Endothelial cell (in vitro differentiated cells): ENCODE measurements around the gene TMEM87A. TPM values are rescaled to one million over a fixed set of nuclear protein-coding genes. Genes with fewer than 3 reads are reported as not detected.
"Not testable (repeated sequence)": the region's sequence is repeated elsewhere in the genome, so short reads cannot be mapped to it uniquely, and the experiment has no call there.

Source experiments
- DNase-seq: peaks from one replicate; pipeline ENCODE4 v3.0.0; 2021; ENCODE audit warnings: low spot score
- H3K27ac Mint-ChIP-seq: one replicate; pipeline ENCODE4 v1.8.0; 2021; ENCODE audit warnings: mixed read lengths, inconsistent platforms; ENCODE audit not compliant: unreplicated experiment
- H3K27me3 Mint-ChIP-seq: one replicate; pipeline ENCODE4 v1.8.0; 2021; ENCODE audit warnings: mild to moderate bottlenecking, moderate library complexity, mixed read lengths, inconsistent platforms; ENCODE audit not compliant: unreplicated experiment
- H3K36me3 Mint-ChIP-seq: one replicate; pipeline ENCODE4 v1.8.0; 2021; ENCODE audit warnings: mild to moderate bottlenecking, low read depth, mixed read lengths, inconsistent platforms; ENCODE audit not compliant: unreplicated experiment
- H3K4me1 Mint-ChIP-seq: one replicate; pipeline ENCODE4 v1.8.0; 2021; ENCODE audit warnings: mild to moderate bottlenecking, mixed read lengths, inconsistent platforms; ENCODE audit not compliant: unreplicated experiment
- H3K4me3 Mint-ChIP-seq: one replicate; pipeline ENCODE4 v1.8.0; 2021; ENCODE audit warnings: mild to moderate bottlenecking, mixed read lengths, inconsistent platforms; ENCODE audit not compliant: unreplicated experiment
- H3K9me3 Mint-ChIP-seq: one replicate; pipeline ENCODE4 v1.8.0; 2021; ENCODE audit warnings: mixed read lengths, inconsistent platforms; ENCODE audit not compliant: unreplicated experiment
- CTCF ChIP-seq: fragments of 200-600 bp; sonication (generic); IDR thresholded peaks from one replicate; pipeline ENCODE4 v1.5.0; 2021; ENCODE audit warnings: antibody characterized with exemption; ENCODE audit not compliant: unreplicated experiment
- total RNA-seq: library from RNA; stranded (reverse); fragmentation: NEBNext Ultra II Directional; extraction: Animal tissue kit (Norgen Biotek cat#: 25700); gene quantifications from one replicate; pipeline ENCODE4 v1.2.1, GENCODE V29; 2021; ENCODE audit not compliant: unreplicated experiment

The TMEM87A gene
- total RNA-seq, 1 donor from 2014 or later: 29.1 TPM

- no peak for DNase-seq
- Mint-ChIP-seq H3K4me3 (no peak overlapping the region), H3K36me3 (peaks cover 3% of the 10 kb centered on the region), H3K27ac (no peak overlapping the region), H3K4me1 (no peaks in the 10 kb centered on the region), H3K27me3 (peaks cover 1% of the 10 kb centered on the region), H3K9me3 (no peaks in the 10 kb centered on the region)
- TF ChIP-seq CTCF: no peak
Observed at GRCh38 chr15:42231088-42231487, 42.1 kb downstream of the TMEM87A start.

- H3K9me3 Mint-ChIP-seq, H3K4me1 Mint-ChIP-seq, H3K36me3 Mint-ChIP-seq, DNase-seq, H3K4me3 Mint-ChIP-seq, H3K27ac Mint-ChIP-seq, H3K27me3 Mint-ChIP-seq: not testable (repeated sequence)
Observed at GRCh38 chr15:42228981-42229380, 44.3 kb downstream of the TMEM87A start.

- Mint-ChIP-seq H3K4me3 (no peak overlapping the region), H3K27me3 (no peaks in the 10 kb centered on the region), H3K27ac (no peak overlapping the region), H3K9me3 (no peaks in the 10 kb centered on the region), H3K36me3 (no peaks in the 10 kb centered on the region), H3K4me1 (no peaks in the 10 kb centered on the region)
- no peak for TF ChIP-seq CTCF
- no peak for DNase-seq
Observed at GRCh38 chr15:42228036-42228435, 45.2 kb downstream of the TMEM87A start.

GRCh38 chr15:42226648-42227047, 46.6 kb downstream of the TMEM87A start:
- Mint-ChIP-seq H3K4me3 (no peak overlapping the region), H3K27ac (no peak overlapping the region), H3K4me1 (no peaks in the 10 kb centered on the region), H3K9me3 (no peaks in the 10 kb centered on the region), H3K27me3 (no peaks in the 10 kb centered on the region), H3K36me3 (no peaks in the 10 kb centered on the region)
- no peak for TF ChIP-seq CTCF
- DNase-seq: no peak

- H3K4me1 Mint-ChIP-seq: no peaks in the 10 kb centered on the region
- peaks cover 9% of the 10 kb centered on the region for H3K36me3 Mint-ChIP-seq
- H3K4me3 Mint-ChIP-seq: no peak overlapping the region
- no peak for TF ChIP-seq CTCF
- H3K27me3 Mint-ChIP-seq: no peaks in the 10 kb centered on the region
- H3K27ac Mint-ChIP-seq: no peak overlapping the region
- no peak for DNase-seq
- no peaks in the 10 kb centered on the region for H3K9me3 Mint-ChIP-seq
Observed at GRCh38 chr15:42220216-42220615, 53.0 kb downstream of the TMEM87A start.
